Neural progenitor cell (in vitro differentiated cells): Measurements from ENCODE around the gene TTYH2. TPM values are rescaled to one million over a fixed set of nuclear protein-coding genes. Genes with fewer than 3 reads are reported as not detected.

Experiments used
- DNase-seq: peaks from one replicate; pipeline ENCODE4 v3.0.0-alpha.2; 2016; ENCODE audit warnings: low spot score
- H2AFZ ChIP-seq: fragments of 200-600 bp; sonication (generic); replicated peaks from 2 replicates; pipeline ENCODE4 v1.6.1; 2016; ENCODE audit warnings: antibody characterized with exemption
- H3F3A ChIP-seq: fragments of 200-600 bp; sonication (generic); 2 replicates; pipeline ENCODE4 v1.6.1; 2016; ENCODE audit warnings: antibody characterized with exemption, low read depth
- H3K27ac ChIP-seq: fragments of 200-600 bp; sonication (generic); 2 replicates; pipeline ENCODE4 v1.5.1; 2016; ENCODE audit warnings: mild to moderate bottlenecking
- H3K27me3 ChIP-seq: fragments of 200-600 bp; sonication (generic); 2 replicates; pipeline ENCODE4 v1.6.1; 2016; ENCODE audit warnings: mild to moderate bottlenecking, moderate library complexity
- H3K36me3 ChIP-seq: fragments of 200-600 bp; sonication (generic); 2 replicates; pipeline ENCODE4 v1.5.1; 2016
- H3K4me1 ChIP-seq: fragments of 200-600 bp; sonication (generic); 2 replicates; pipeline ENCODE4 v1.6.1; 2016; ENCODE audit warnings: mixed run types
- H3K4me2 ChIP-seq: fragments of 200-600 bp; sonication (generic); 2 replicates; pipeline ENCODE4 v1.6.1; 2016
- H3K4me3 ChIP-seq: fragments of 200-600 bp; sonication (generic); 2 replicates; pipeline ENCODE4 v1.5.1; 2016
- H3K79me2 ChIP-seq: fragments of 200-600 bp; sonication (generic); 2 replicates; pipeline ENCODE4 v1.6.1; 2016; ENCODE audit warnings: low read depth
- H3K9ac ChIP-seq: fragments of 200-600 bp; sonication (generic); 2 replicates; pipeline ENCODE4 v1.6.1; 2016
- H3K9me3 ChIP-seq: fragments of 200-600 bp; sonication (generic); 2 replicates; pipeline ENCODE4 v1.5.1; 2016; ENCODE audit warnings: low read depth
- H4K20me1 ChIP-seq: fragments of 200-600 bp; sonication (generic); 2 replicates; pipeline ENCODE4 v1.6.1; 2016; ENCODE audit warnings: low read depth
- H3K27ac Mint-ChIP-seq: 3 replicates; pipeline ENCODE4 v1.8.0; 2021; ENCODE audit warnings: mixed read lengths
- H3K27me3 Mint-ChIP-seq: 2 replicates; pipeline ENCODE4 v1.8.0; 2022; ENCODE audit warnings: low read depth, mild to moderate bottlenecking, inconsistent platforms, moderate library complexity, mixed read lengths; ENCODE audit not compliant: insufficient read depth
- H3K36me3 Mint-ChIP-seq: 3 replicates; pipeline ENCODE4 v1.8.0; 2021; ENCODE audit warnings: mixed read lengths
- H3K4me1 Mint-ChIP-seq: 3 replicates; pipeline ENCODE4 v1.8.0; 2021; ENCODE audit warnings: mixed read lengths
- H3K4me3 Mint-ChIP-seq: 3 replicates; pipeline ENCODE4 v1.8.0; 2021; ENCODE audit warnings: mild to moderate bottlenecking, moderate library complexity, mixed read lengths
- H3K9me3 Mint-ChIP-seq: 3 replicates; pipeline ENCODE4 v1.8.0; 2020; ENCODE audit warnings: mixed read lengths
- CTCF ChIP-seq: fragments of 200-600 bp; sonication (generic); IDR thresholded peaks from 2 replicates; pipeline ENCODE4 v1.5.1; 2017; ENCODE audit warnings: antibody characterized with exemption, mild to moderate bottlenecking
- EZH2 ChIP-seq: fragments of 200-600 bp; sonication (generic); IDR thresholded peaks from 2 replicates; pipeline ENCODE4 v1.6.1; 2017; ENCODE audit warnings: antibody characterized with exemption, mild to moderate bottlenecking, moderate library complexity
- EZH2phosphoT487 ChIP-seq: fragments of 200-600 bp; sonication (generic); IDR thresholded peaks from 2 replicates; pipeline ENCODE4 v1.6.1; 2017; ENCODE audit warnings: antibody characterized with exemption
- total RNA-seq: library from RNA; depleted of rRNA; stranded (reverse); fragments of >200 nt; gene quantifications from 2 replicates; pipeline ENCODE4 v1.2.3, GENCODE V29; 2015; ENCODE audit warnings: low replicate concordance

Gene TTYH2
- total RNA-seq, 1 donor from 2014 or later: 5.8 TPM

DNA sequence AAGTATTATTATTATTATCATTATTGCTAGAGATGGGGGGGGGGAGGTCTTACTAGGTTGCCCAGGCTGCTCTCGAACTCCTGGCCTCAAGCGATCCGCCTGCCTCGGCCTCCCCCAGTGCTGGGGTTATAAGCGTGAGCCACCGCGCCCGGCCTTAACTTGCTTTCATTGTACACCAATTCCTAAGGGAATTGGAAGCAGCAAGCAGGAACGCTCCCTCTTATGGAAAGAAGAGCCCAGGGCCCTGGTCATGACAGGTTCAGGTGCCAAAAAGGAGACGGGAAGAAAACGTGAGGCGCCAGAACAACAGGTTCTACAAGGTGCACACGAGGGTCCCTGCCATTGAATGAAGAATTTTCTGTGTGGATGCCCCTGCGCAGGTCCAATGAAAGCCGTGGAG, 10.4 kb upstream of the TTYH2 start:
- Histone ChIP-seq H3K36me3 (peaks cover 9% of the 10 kb centered on the region), H3K4me3 (peak overlapping the region; percentile 92), H3K9me3 (no peaks in the 10 kb centered on the region), H3K79me2 (peaks cover 45% of the 10 kb centered on the region), H3K4me1 (peaks cover 10% of the 10 kb centered on the region), H3K27ac (no peak overlapping the region), H3F3A (peaks cover 34% of the 10 kb centered on the region), H3K27me3 (peaks cover 42% of the 10 kb centered on the region), H3K9ac (no peak overlapping the region), H4K20me1 (peaks cover 44% of the 10 kb centered on the region), H3K4me2 (peak overlapping the region; percentile 64), H2AFZ (peak overlapping the region; percentile 82)
- Mint-ChIP-seq H3K27ac (no peak overlapping the region), H3K9me3 (peaks cover 3% of the 10 kb centered on the region), H3K4me3 (peak overlapping the region; percentile 99), H3K27me3 (peaks cover 9% of the 10 kb centered on the region), H3K36me3 (peaks cover 16% of the 10 kb centered on the region), H3K4me1 (peaks cover 42% of the 10 kb centered on the region)
- no peak for DNase-seq
- no peak for TF ChIP-seq CTCF
- no peak for TF ChIP-seq EZH2
- no peak for TF ChIP-seq EZH2phosphoT487

- H3F3A ChIP-seq: peaks cover 41% of the 10 kb centered on the region
- H3K27me3 Mint-ChIP-seq: peaks cover 7% of the 10 kb centered on the region
- H3K4me1 ChIP-seq: peaks cover 10% of the 10 kb centered on the region
- H3K9me3 Mint-ChIP-seq: peaks cover 3% of the 10 kb centered on the region
- H3K36me3 ChIP-seq: peaks cover 9% of the 10 kb centered on the region
- H3K27ac Mint-ChIP-seq: peak within 1 kb of the TSS; percentile 99
- peak within 1 kb of the TSS; percentile 98 for H3K9ac ChIP-seq
- H3K27ac ChIP-seq: peak within 1 kb of the TSS; percentile 59
- H3K4me1 Mint-ChIP-seq: peaks cover 37% of the 10 kb centered on the region
- peaks cover 16% of the 10 kb centered on the region for H3K36me3 Mint-ChIP-seq
- H3K27me3 ChIP-seq: peaks cover 38% of the 10 kb centered on the region
- H3K4me2 ChIP-seq: peak within 1 kb of the TSS; percentile 79
- DNase-seq: peak; percentile 96
- no peaks in the 10 kb centered on the region for H3K9me3 ChIP-seq
- peak within 1 kb of the TSS; percentile 99 for H3K4me3 Mint-ChIP-seq
- H2AFZ ChIP-seq: peak within 1 kb of the TSS; percentile 82
- H4K20me1 ChIP-seq: peaks cover 51% of the 10 kb centered on the region
- peak within 1 kb of the TSS; percentile 92 for H3K4me3 ChIP-seq
- TF ChIP-seq CTCF (peak; percentile 90), EZH2 (peak; percentile 29), EZH2phosphoT487 (no peak)
- peaks cover 51% of the 10 kb centered on the region for H3K79me2 ChIP-seq
Observed at GRCh38 chr17:74203439-74204240, 9.7 kb upstream of the TTYH2 start, which contains the start of gene RPL38. Gene RPL38, plus strand, starts transcription at chr17:74203678. Its CDS starts 278 bp downstream, at chr17:74203956.

- H3K4me3 ChIP-seq: peak overlapping the region; percentile 92
- peaks cover 10% of the 10 kb centered on the region for H3K4me1 ChIP-seq
- H3K36me3 ChIP-seq: peaks cover 9% of the 10 kb centered on the region
- peaks cover 30% of the 10 kb centered on the region for H3K27me3 ChIP-seq
- H3K9ac ChIP-seq: peak overlapping the region; percentile 98
- Mint-ChIP-seq H3K4me1 (peaks cover 39% of the 10 kb centered on the region), H3K36me3 (peaks cover 16% of the 10 kb centered on the region), H3K9me3 (peaks cover 3% of the 10 kb centered on the region), H3K27me3 (peaks cover 6% of the 10 kb centered on the region), H3K4me3 (peak overlapping the region; percentile 99), H3K27ac (no peak overlapping the region)
- no peak overlapping the region for H2AFZ ChIP-seq
- peaks cover 51% of the 10 kb centered on the region for H3K79me2 ChIP-seq
- H3K9me3 ChIP-seq: no peaks in the 10 kb centered on the region
- H3K27ac ChIP-seq: no peak overlapping the region
- H3F3A ChIP-seq: peaks cover 49% of the 10 kb centered on the region
- TF ChIP-seq CTCF (no peak), EZH2 (no peak), EZH2phosphoT487 (no peak)
- no peak for DNase-seq
- peaks cover 59% of the 10 kb centered on the region for H4K20me1 ChIP-seq
- peak overlapping the region; percentile 79 for H3K4me2 ChIP-seq
Observed at GRCh38 chr17:74204474-74204873, 8.9 kb upstream of the TTYH2 start.
